Heart left ventricle (tissue), 16 donors: ENCODE data around the gene CD163. TPM values are rescaled to one million over a fixed set of nuclear protein-coding genes. Genes with fewer than 3 reads are reported as not detected.

Source experiments
- ATAC-seq, 4 donors: fragments of 200-7000 bp; cut with Tn5 transposase; one replicate each; pipeline ENCODE4 v1.9.1; 2020 to 2022; ENCODE audit warnings: moderate library complexity in 4 of 4, mild to moderate bottlenecking in 3 of 4, moderate number of reproducible peaks in 1 of 4
- DNase-seq, 5 donors: peaks; one replicate each; pipeline ENCODE4 v3.0.0-alpha.2; 2020
- H3K27ac ChIP-seq, 12 donors: fragments of 200-600 bp; sonication (generic) in 4 of 12; one replicate each; pipeline versions ENCODE4 v1.5.0 to v1.8.0; 2016 to 2022; ENCODE audit warnings: mild to moderate bottlenecking in 2 of 12
- H3K27me3 ChIP-seq, 9 donors: fragments of 200-600 bp; sonication (generic) in 2 of 9; one replicate each; pipeline versions ENCODE4 v1.5.1 to v1.8.0; 2016 to 2022; ENCODE audit warnings: mild to moderate bottlenecking in 3 of 9
- H3K36me3 ChIP-seq, 9 donors: fragments of 200-600 bp; sonication (generic) in 2 of 9; one replicate each; pipeline versions ENCODE4 v1.5.0 to v1.8.0; 2018 to 2022; ENCODE audit warnings: mild to moderate bottlenecking in 2 of 9
- H3K4me1 ChIP-seq, 12 donors: fragments of 200-600 bp; sonication (generic) in 4 of 12; one replicate each; pipeline versions ENCODE4 v1.5.0 to v1.8.0; 2016 to 2022; ENCODE audit warnings: mild to moderate bottlenecking in 3 of 12
- H3K4me3 ChIP-seq, 12 donors: fragments of 200-600 bp; sonication (generic) in 4 of 12; one replicate each; pipeline versions ENCODE4 v1.5.0 to v1.8.0; 2017 to 2022; ENCODE audit warnings: mild to moderate bottlenecking in 9 of 12, moderate library complexity in 4 of 12
- H3K9me3 ChIP-seq, 12 donors: fragments of 200-600 bp; sonication (generic) in 4 of 12; one replicate each; pipeline versions ENCODE4 v1.5.0 to v1.8.0; 2016 to 2022; ENCODE audit warnings: mild to moderate bottlenecking in 1 of 12
- CTCF ChIP-seq, 12 donors: fragments of 200-600 bp; sonication (generic) in 4 of 12; IDR thresholded peaks; one replicate each; pipeline versions ENCODE4 v1.5.0 to v1.8.0; 2018 to 2022; ENCODE audit warnings: antibody characterized with exemption in 12 of 12, mild to moderate bottlenecking in 5 of 12
- POLR2A ChIP-seq, 2 donors: fragments of 450-650 bp; IDR thresholded peaks; one replicate each; pipeline ENCODE4 v1.6.1; 2017; ENCODE audit warnings: antibody characterized with exemption in 2 of 2, mild to moderate bottlenecking in 2 of 2, moderate library complexity in 2 of 2
- WGBS, 4 donors: extraction: QIAGEN DNeasy Blood & Tissue Kit in 2 of 4; methylation state at CpG; one replicate each; pipeline versions ENCODE4 v1.1.5 to v1.1.7; 2013 to 2018; 5-methylcytosine and 5-hydroxymethylcytosine counted together
- intact Hi-C, 10 donors: fragments of 100-400 bp; cut with DNase I; formaldehyde crosslinking; loops; one replicate each; pipeline versions ENCODE4 v1.11.1 to v1.14.2; 2022
- polyA plus RNA-seq, 2 donors: library from polyadenylated mRNA; stranded (reverse); fragments of 200-250 nt; gene quantifications; one replicate each; pipeline ENCODE4 v1.2.3, GENCODE V29; 2013
- total RNA-seq, 9 donors: library from RNA; depleted of rRNA in 2 of 9; stranded (reverse); fragments of >200 nt in 2 of 9; fragmentation: NEBNext Ultra II Directional in 3 of 9; extraction: Animal tissue kit (Norgen Biotek cat#: 25700) in 3 of 9; gene quantifications; one replicate each; pipeline versions ENCODE4 v1.1.0 to v1.2.4, GENCODE V29; 2016 to 2023
- donor health status: ischemic (EF 13 %, LVEDD 7.1; RV severe dilation, severe dysfunction).
- donor health status: healthy with polysubstance abuse.
- donor health status: DM: no; HTN: yes; CAD: no.
- donor health status: DM: no; HTN: no; CAD: no.
- donor health status: ischemic (EF 25% LVEDD 6.9; RV normal size, moderate dysfunction).
- donor health status: ischemic (EF 25% LVEDD 5.7; RV mildly dilated, moderate dysfunction).
- donor health status: healthy.
- donor health status: DM: yes; HTN: yes; CAD: no.
- donor health status: ischemic (EF 35%, LVEDD 5.7; RV mildly dilated, moderate dysfunction).
- donor health status: nonischemic (EF 11% LVEDD 7.7; RV severe dilation, severe dysfunction).
- donor health status: DM: yes; HTN: yes; CAD: no.
- donor health status: PGD.
- donor health status: ischemic (EF 29% LVEDD 5.4; RV normal size, mild dysfunction).
- donor health status: nonischemic (EF 23%, LVEDD 6.1; RV moderate dilation, normal function).

CD163 gene
- total and polyA plus RNA-seq, 11 donors = 6.2 to 389 (median 46.9) TPM

GRCh38 chr12:7459973-7460372 is 43.6 kb downstream of the CD163 start:
- intact Hi-C loops = loop anchor here (2.0 to 10.0 kb wide), 6 partner anchors 175 to 243 kb away; no protein-coding TSS in a partner anchor
- WGBS, 4 donors = 78 to 92% (median 85%) methylated on average over 3 of the region's 3 CpGs
- ATAC-seq = peak in 1 of 4 donors; percentile 46

DNA sequence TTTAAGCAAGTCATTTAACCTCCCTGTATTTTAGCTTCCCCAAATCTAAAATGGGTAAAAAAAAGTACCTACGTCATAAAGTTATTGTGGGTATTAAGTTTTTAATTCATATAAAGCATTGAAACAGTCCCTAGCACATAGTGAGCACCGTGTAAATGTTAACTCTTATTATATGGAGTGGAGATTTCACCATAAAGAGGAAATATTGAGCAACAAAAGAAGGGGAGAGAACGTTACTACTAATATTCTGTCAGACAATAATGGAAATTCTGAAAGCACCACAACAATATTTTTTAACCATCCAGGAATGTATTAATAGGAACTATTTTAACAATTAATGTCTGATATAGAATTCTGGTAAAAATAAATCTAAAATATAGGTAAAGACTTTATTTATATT is 51.8 kb downstream of the CD163 start:
- Histone ChIP-seq H3K27me3 (peaks cover 0 to 4% (median 0%) of the 10 kb centered on the region in 9 donors), H3K4me3 (no peak overlapping the region), H3K36me3 (no peaks in the 10 kb centered on the region), H3K9me3 (peaks cover 0 to 13% (median 0%) of the 10 kb centered on the region in 12 donors), H3K27ac (no peak overlapping the region), H3K4me1 (no peaks in the 10 kb centered on the region)
- TF ChIP-seq POLR2A (IDR thresholded peaks at IDR 0.05) = no peak
- TF ChIP-seq CTCF (IDR thresholded peaks at IDR 0.05) = no peak
- no peak for ATAC-seq
- WGBS, 4 donors = 63 to 72% (median 68%) methylated on average over 3 of the region's 3 CpGs
- no peak for DNase-seq
- intact Hi-C loops = no loop called here

More at GRCh38 chr12:7459973-7460372, 43.6 kb downstream of the CD163 start:
- no peaks in the 10 kb centered on the region for H3K27me3 ChIP-seq
- no peak for TF ChIP-seq POLR2A (IDR thresholded peaks at IDR 0.05)
- TF ChIP-seq CTCF (IDR thresholded peaks at IDR 0.05) = no peak
- H3K9me3 ChIP-seq = no peaks in the 10 kb centered on the region
- no peak overlapping the region for H3K4me3 ChIP-seq
- no peak for DNase-seq
- no peaks in the 10 kb centered on the region for H3K4me1 ChIP-seq
- no peak overlapping the region for H3K27ac ChIP-seq
- no peaks in the 10 kb centered on the region for H3K36me3 ChIP-seq

DNA sequence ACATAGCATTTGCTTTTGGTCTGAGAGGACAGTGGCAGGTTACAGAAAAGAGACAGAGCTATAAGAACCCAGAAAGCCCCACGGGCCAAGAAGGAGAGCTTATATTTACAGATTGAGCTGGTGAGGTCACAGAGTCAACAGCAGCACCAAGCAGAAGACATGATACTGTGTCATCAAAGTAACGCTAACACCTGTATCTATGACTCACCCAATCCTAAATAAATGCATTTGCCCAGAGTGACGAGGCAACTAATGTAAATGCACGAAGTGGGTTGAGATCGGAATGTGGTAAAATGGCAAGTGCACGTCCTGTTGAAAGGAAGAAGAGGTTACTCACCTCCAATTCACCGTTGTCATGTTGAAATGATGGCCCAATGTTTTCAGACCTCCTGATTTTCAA is 52.9 kb downstream of the CD163 start:
- TF ChIP-seq CTCF (IDR thresholded peaks at IDR 0.05) = no peak
- no peak for TF ChIP-seq POLR2A (IDR thresholded peaks at IDR 0.05)
- Histone ChIP-seq H3K27me3 (peaks cover 0 to 4% (median 0%) of the 10 kb centered on the region in 9 donors), H3K4me1 (peaks cover 0 to 8% (median 0%) of the 10 kb centered on the region in 12 donors), H3K9me3 (peaks cover 0 to 13% (median 0%) of the 10 kb centered on the region in 12 donors), H3K4me3 (no peak overlapping the region), H3K27ac (no peak overlapping the region), H3K36me3 (no peaks in the 10 kb centered on the region)
- intact Hi-C loops = no loop called here
- 70 to 82% (median 79%) methylated on average over 7 of the region's 7 CpGs for WGBS, 4 donors
- ATAC-seq (no peak), DNase-seq (no peak)

- no peak for TF ChIP-seq CTCF (IDR thresholded peaks at IDR 0.05)
- no peak for TF ChIP-seq POLR2A (IDR thresholded peaks at IDR 0.05)
- Histone ChIP-seq H3K27me3 (peaks cover 0 to 4% (median 0%) of the 10 kb centered on the region in 9 donors), H3K9me3 (peaks cover 0 to 3% (median 0%) of the 10 kb centered on the region in 12 donors), H3K36me3 (no peaks in the 10 kb centered on the region), H3K4me1 (peaks cover 0 to 18% (median 0%) of the 10 kb centered on the region in 12 donors), H3K4me3 (no peak overlapping the region), H3K27ac (no peak overlapping the region)
- 65 to 80% (median 75%) methylated on average over 1 of the region's 1 CpG for WGBS, 4 donors
- intact Hi-C loops = no loop called here
- DNase-seq = no peak
- ATAC-seq = no peak
Measured at GRCh38 chr12:7448099-7448498, 55.5 kb downstream of the CD163 start.
